WI38 (cell line): ENCODE measurements around the gene DPP10.

Experiments used
- H3K4me3 ChIP-seq: 2 replicates; pipeline ENCODE4 v1.5.1; 2011; ENCODE audit warnings: low read depth, mild to moderate bottlenecking, control low read depth, low read length
- CTCF ChIP-seq: IDR thresholded peaks from 2 replicates; pipeline ENCODE4 v1.5.1; 2012; ENCODE audit warnings: low read depth, mild to moderate bottlenecking, control low read depth, low read length

The DPP10 gene

GRCh38 chr2:115483666-115484065 is 1041.2 kb downstream of the DPP10 start:
- no peak for TF ChIP-seq CTCF

GRCh38 chr2:115484486-115484885 is 1042.0 kb downstream of the DPP10 start:
- no peak for TF ChIP-seq CTCF
- no peak overlapping the region for H3K4me3 ChIP-seq

More at GRCh38 chr2:115483666-115484065, 1041.2 kb downstream of the DPP10 start:
- H3K4me3 ChIP-seq = no peak overlapping the region

- no peak overlapping the region for H3K4me3 ChIP-seq
- no peak for TF ChIP-seq CTCF
Observed at GRCh38 chr2:115484983-115485382, 1042.5 kb downstream of the DPP10 start.

GRCh38 chr2:115491186-115491793 is 1048.8 kb downstream of the DPP10 start:
- no peak overlapping the region for H3K4me3 ChIP-seq
- TF ChIP-seq CTCF = no peak

- no peak overlapping the region for H3K4me3 ChIP-seq
- TF ChIP-seq CTCF = no peak
Observed at GRCh38 chr2:115505331-115505730, 1062.9 kb downstream of the DPP10 start.

- TF ChIP-seq CTCF = no peak
- no peak overlapping the region for H3K4me3 ChIP-seq
Observed at GRCh38 chr2:115520727-115521126, 1078.3 kb downstream of the DPP10 start.

- TF ChIP-seq CTCF = no peak
Observed at GRCh38 chr2:115524452-115524851, 1082.0 kb downstream of the DPP10 start.

More at GRCh38 chr2:115524452-115524851, 1082.0 kb downstream of the DPP10 start:
- H3K4me3 ChIP-seq = no peak overlapping the region
